Measurements from ENCODE around the gene AMOTL1. TPM values are rescaled to one million over a fixed set of nuclear protein-coding genes. Genes with fewer than 3 reads are reported as not detected.
A peak's percentile ranks its signal among the peaks of the same experiment; 100 is the strongest.

AMOTL1 gene
- total RNA-seq, 1 donor from 2014 or later, result 45.6 TPM

- peak overlapping the region; percentile 91 for H3K4me3 Mint-ChIP-seq (ENCODE audit: unreplicated experiment)
- H3K36me3 Mint-ChIP-seq (ENCODE audit: low read depth), result no peaks in the 10 kb centered on the region
Measured at GRCh38 chr11:94770563-94771120, 2.5 kb downstream of the AMOTL1 start.

GRCh38 chr11:94771390-94771789 lies 3.2 kb downstream of the AMOTL1 start:
- no peak overlapping the region for H3K4me3 Mint-ChIP-seq (ENCODE audit: unreplicated experiment)
- H3K9me3 Mint-ChIP-seq (ENCODE audit: low read depth), result peaks cover 6% of the 10 kb centered on the region
- no peaks in the 10 kb centered on the region for H3K36me3 Mint-ChIP-seq (ENCODE audit: low read depth)
- no peak for TF ChIP-seq CTCF (IDR thresholded peaks at IDR 0.05)
- no peak overlapping the region for H3K27ac Mint-ChIP-seq (ENCODE audit: unreplicated experiment)
- H3K27me3 Mint-ChIP-seq (ENCODE audit: low read depth), result no peaks in the 10 kb centered on the region
- no peak for DNase-seq (ENCODE audit: low spot score)
- H3K4me1 Mint-ChIP-seq (ENCODE audit: low read depth), result peaks cover 40% of the 10 kb centered on the region

More at GRCh38 chr11:94770563-94771120, 2.5 kb downstream of the AMOTL1 start:
- no peak for TF ChIP-seq CTCF (IDR thresholded peaks at IDR 0.05)
- H3K27ac Mint-ChIP-seq (ENCODE audit: unreplicated experiment), result peak overlapping the region; percentile 74
- peaks cover 33% of the 10 kb centered on the region for H3K4me1 Mint-ChIP-seq (ENCODE audit: low read depth)
- no peak for DNase-seq (ENCODE audit: low spot score)
- no peaks in the 10 kb centered on the region for H3K27me3 Mint-ChIP-seq (ENCODE audit: low read depth)
- peaks cover 6% of the 10 kb centered on the region for H3K9me3 Mint-ChIP-seq (ENCODE audit: low read depth)

- no peak overlapping the region for H3K4me3 Mint-ChIP-seq (ENCODE audit: unreplicated experiment)
Measured at GRCh38 chr11:94771951-94772350, 3.8 kb downstream of the AMOTL1 start.

GRCh38 chr11:94773842-94774241 lies 5.7 kb downstream of the AMOTL1 start:
- Mint-ChIP-seq H3K36me3 (ENCODE audit: low read depth) (no peaks in the 10 kb centered on the region), H3K4me3 (ENCODE audit: unreplicated experiment) (no peak overlapping the region), H3K9me3 (ENCODE audit: low read depth) (peaks cover 6% of the 10 kb centered on the region), H3K4me1 (ENCODE audit: low read depth) (peaks cover 44% of the 10 kb centered on the region), H3K27me3 (ENCODE audit: low read depth) (no peaks in the 10 kb centered on the region), H3K27ac (ENCODE audit: unreplicated experiment) (no peak overlapping the region)
- no peak for DNase-seq (ENCODE audit: low spot score)
- TF ChIP-seq CTCF (IDR thresholded peaks at IDR 0.05), result no peak

More at GRCh38 chr11:94771951-94772350, 3.8 kb downstream of the AMOTL1 start:
- no peaks in the 10 kb centered on the region for H3K36me3 Mint-ChIP-seq (ENCODE audit: low read depth)
- peaks cover 6% of the 10 kb centered on the region for H3K9me3 Mint-ChIP-seq (ENCODE audit: low read depth)
- no peak for DNase-seq (ENCODE audit: low spot score)
- TF ChIP-seq CTCF (IDR thresholded peaks at IDR 0.05), result no peak
- H3K27me3 Mint-ChIP-seq (ENCODE audit: low read depth), result no peaks in the 10 kb centered on the region
- peaks cover 45% of the 10 kb centered on the region for H3K4me1 Mint-ChIP-seq (ENCODE audit: low read depth)
- H3K27ac Mint-ChIP-seq (ENCODE audit: unreplicated experiment), result no peak overlapping the region

- Mint-ChIP-seq H3K36me3 (ENCODE audit: low read depth) (no peaks in the 10 kb centered on the region), H3K27ac (ENCODE audit: unreplicated experiment) (no peak overlapping the region)
- DNase-seq (ENCODE audit: low spot score), result no peak
Measured at GRCh38 chr11:94774345-94774744, 6.2 kb downstream of the AMOTL1 start.

More at GRCh38 chr11:94774345-94774744, 6.2 kb downstream of the AMOTL1 start:
- no peak for TF ChIP-seq CTCF (IDR thresholded peaks at IDR 0.05)
- Mint-ChIP-seq H3K27me3 (ENCODE audit: low read depth) (no peaks in the 10 kb centered on the region), H3K4me1 (ENCODE audit: low read depth) (peaks cover 44% of the 10 kb centered on the region), H3K9me3 (ENCODE audit: low read depth) (peaks cover 6% of the 10 kb centered on the region), H3K4me3 (ENCODE audit: unreplicated experiment) (no peak overlapping the region)
